ENCODE results near the gene PPARD. TPM values are rescaled to one million over a fixed set of nuclear protein-coding genes. Genes with fewer than 3 reads are reported as not detected.
"Not testable (repeated sequence)": the region's sequence is repeated elsewhere in the genome, so short reads cannot be mapped to it uniquely, and the experiment has no call there.

The PPARD gene
- total and polyA plus RNA-seq, 5 donors = 20.5 to 22.6 (median 21.2) TPM

- Histone ChIP-seq H3K9me3 (ENCODE audit: control insufficient read depth, low read length) (no peaks in the 10 kb centered on the region), H3K27me3 (ENCODE audit: control insufficient read depth, insufficient read depth) (no peaks in the 10 kb centered on the region), H3K27ac (ENCODE audit: low read length) (no peak overlapping the region), H3K4me3 (ENCODE audit: low read length) (no peak overlapping the region), H3K4me1 (ENCODE audit: control insufficient read depth, insufficient read depth, low read length) (no peaks in the 10 kb centered on the region)
- no peak for DNase-seq
- ATAC-seq = no peak
- intact Hi-C loops (cut with DNase I) = no loop called here
Observed at GRCh38 chr6:35300848-35301247, 41.5 kb upstream of the PPARD start.

GRCh38 chr6:35302604-35303241, 39.6 kb upstream of the PPARD start:
- DNase-seq (peak in 2 of 3 donors; percentile 73 to 77), ATAC-seq (peak; percentile 58 to 86)
- Histone ChIP-seq H3K9me3 (ENCODE audit: control insufficient read depth, low read length) (no peaks in the 10 kb centered on the region), H3K4me1 (ENCODE audit: control insufficient read depth, insufficient read depth, low read length) (peaks cover 4% of the 10 kb centered on the region), H3K27ac (ENCODE audit: low read length) (peak overlapping the region; percentile 1), H3K27me3 (ENCODE audit: control insufficient read depth, insufficient read depth) (no peaks in the 10 kb centered on the region), H3K4me3 (ENCODE audit: low read length) (no peak overlapping the region)
- intact Hi-C loops (cut with DNase I) = no loop called here
- WGBS = 39% methylated on average over 6 of the region's 6 CpGs

- Histone ChIP-seq H3K4me3 (ENCODE audit: low read length) (no peak overlapping the region), H3K4me1 (ENCODE audit: control insufficient read depth, insufficient read depth, low read length) (peaks cover 4% of the 10 kb centered on the region), H3K27ac (ENCODE audit: low read length) (no peak overlapping the region), H3K9me3 (ENCODE audit: control insufficient read depth, low read length) (no peaks in the 10 kb centered on the region), H3K27me3 (ENCODE audit: control insufficient read depth, insufficient read depth) (no peaks in the 10 kb centered on the region)
- ATAC-seq (no peak), DNase-seq (no peak)
- intact Hi-C loops (cut with DNase I) = no loop called here
- 81% methylated on average over 1 of the region's 1 CpG for WGBS
Observed at GRCh38 chr6:35304299-35304698, 38.1 kb upstream of the PPARD start.

GRCh38 chr6:35305117-35305516, 37.2 kb upstream of the PPARD start:
- intact Hi-C loops (cut with DNase I) = no loop called here
- Histone ChIP-seq H3K4me1 (ENCODE audit: control insufficient read depth, insufficient read depth, low read length) (peaks cover 4% of the 10 kb centered on the region), H3K27me3 (ENCODE audit: control insufficient read depth, insufficient read depth) (no peaks in the 10 kb centered on the region), H3K27ac (ENCODE audit: low read length) (no peak overlapping the region), H3K4me3 (ENCODE audit: low read length) (no peak overlapping the region), H3K9me3 (ENCODE audit: control insufficient read depth, low read length) (no peaks in the 10 kb centered on the region)
- no peak for DNase-seq
- 91% methylated on average over 8 of the region's 8 CpGs for WGBS
- ATAC-seq = no peak

GRCh38 chr6:35307138-35307537, 35.2 kb upstream of the PPARD start:
- H3K4me1 ChIP-seq (ENCODE audit: control insufficient read depth, insufficient read depth, low read length); H3K27ac ChIP-seq (ENCODE audit: low read length); intact Hi-C loops (cut with DNase I); H3K9me3 ChIP-seq (ENCODE audit: control insufficient read depth, low read length); H3K27me3 ChIP-seq (ENCODE audit: control insufficient read depth, insufficient read depth); H3K4me3 ChIP-seq (ENCODE audit: low read length): not testable (repeated sequence)
- ATAC-seq (peak; percentile 47 to 54), DNase-seq (peak in 2 of 3 donors; percentile 69 to 73)
- WGBS = 49% methylated on average over 15 of the region's 15 CpGs

- WGBS = 96% methylated on average over 2 of the region's 2 CpGs
- H3K27ac ChIP-seq (ENCODE audit: low read length); H3K9me3 ChIP-seq (ENCODE audit: control insufficient read depth, low read length); H3K4me3 ChIP-seq (ENCODE audit: low read length); H3K27me3 ChIP-seq (ENCODE audit: control insufficient read depth, insufficient read depth); ATAC-seq; H3K4me1 ChIP-seq (ENCODE audit: control insufficient read depth, insufficient read depth, low read length); DNase-seq; intact Hi-C loops (cut with DNase I): not testable (repeated sequence)
Observed at GRCh38 chr6:35308543-35308942, 33.8 kb upstream of the PPARD start.

GRCh38 chr6:35309611-35310264, 32.6 kb upstream of the PPARD start:
- H3K27ac ChIP-seq (ENCODE audit: low read length) = no peak overlapping the region
- DNase-seq = no peak
- no peaks in the 10 kb centered on the region for H3K27me3 ChIP-seq (ENCODE audit: control insufficient read depth, insufficient read depth)
- ATAC-seq = no peak
- intact Hi-C loops (cut with DNase I) = no loop called here
- H3K4me3 ChIP-seq (ENCODE audit: low read length) = no peak overlapping the region
- H3K9me3 ChIP-seq (ENCODE audit: control insufficient read depth, low read length) = no peaks in the 10 kb centered on the region
- 93% methylated on average over 9 of the region's 9 CpGs for WGBS
- H3K4me1 ChIP-seq (ENCODE audit: control insufficient read depth, insufficient read depth, low read length) = peaks cover 6% of the 10 kb centered on the region

- H3K4me3 ChIP-seq (ENCODE audit: low read length) = no peak overlapping the region
- no peaks in the 10 kb centered on the region for H3K27me3 ChIP-seq (ENCODE audit: control insufficient read depth, insufficient read depth)
- peaks cover 6% of the 10 kb centered on the region for H3K4me1 ChIP-seq (ENCODE audit: control insufficient read depth, insufficient read depth, low read length)
- H3K27ac ChIP-seq (ENCODE audit: low read length) = no peak overlapping the region
- no peaks in the 10 kb centered on the region for H3K9me3 ChIP-seq (ENCODE audit: control insufficient read depth, low read length)
- intact Hi-C loops (cut with DNase I) = no loop called here
- ATAC-seq (peak; percentile 30 to 45), DNase-seq (no peak)
- 49% methylated on average over 6 of the region's 6 CpGs for WGBS
Observed at GRCh38 chr6:35310265-35310831, 32.0 kb upstream of the PPARD start.

- H3K27ac ChIP-seq (ENCODE audit: low read length) = no peak overlapping the region
- intact Hi-C loops (cut with DNase I) = no loop called here
- no peak for DNase-seq
Observed at GRCh38 chr6:35311390-35312075, 30.8 kb upstream of the PPARD start.

GRCh38 chr6:35312076-35312800, 30.1 kb upstream of the PPARD start:
- H3K4me3 ChIP-seq (ENCODE audit: low read length) = no peak overlapping the region
- peaks cover 6% of the 10 kb centered on the region for H3K4me1 ChIP-seq (ENCODE audit: control insufficient read depth, insufficient read depth, low read length)
- intact Hi-C loops (cut with DNase I) = no loop called here
- no peak for ATAC-seq
- no peak for DNase-seq
- WGBS = 93% methylated on average over 19 of the region's 19 CpGs
- no peaks in the 10 kb centered on the region for H3K27me3 ChIP-seq (ENCODE audit: control insufficient read depth, insufficient read depth)
- no peaks in the 10 kb centered on the region for H3K9me3 ChIP-seq (ENCODE audit: control insufficient read depth, low read length)
- H3K27ac ChIP-seq (ENCODE audit: low read length) = no peak overlapping the region

More at GRCh38 chr6:35311390-35312075, 30.8 kb upstream of the PPARD start:
- no peak for ATAC-seq
- Histone ChIP-seq H3K4me3 (ENCODE audit: low read length) (no peak overlapping the region), H3K27me3 (ENCODE audit: control insufficient read depth, insufficient read depth) (no peaks in the 10 kb centered on the region), H3K4me1 (ENCODE audit: control insufficient read depth, insufficient read depth, low read length) (peaks cover 6% of the 10 kb centered on the region), H3K9me3 (ENCODE audit: control insufficient read depth, low read length) (no peaks in the 10 kb centered on the region)
- 63% methylated on average over 6 of the region's 6 CpGs for WGBS

All from right cardiac atrium (tissue), 5 donors.